A549 (cell line): ENCODE data around the gene TAF3.

ENCODE experiments used
- CEBPB ChIP-seq, 2 experiments: fragments of >200 bp in 1 of 2; sonication (Bioruptor Twin) in 1 of 2; formaldehyde crosslinking in 1 of 2; IDR thresholded peaks; 2 replicates each; pipeline ENCODE4 v1.6.1; 2012 to 2016
- ESRRA ChIP-seq: fragments of 150-350 bp; IDR thresholded peaks from 2 replicates; pipeline ENCODE4 v1.6.1; 2014; ENCODE audit warnings: mild to moderate bottlenecking, low read length, borderline replicate concordance
- HDAC2 ChIP-seq: fragments of 200-600 bp; sonication (generic); IDR thresholded peaks from 2 replicates; pipeline ENCODE4 v1.6.1; 2016
- POLR2A ChIP-seq: IDR thresholded peaks from 2 replicates; pipeline ENCODE4 v1.6.1; 2012; ENCODE audit warnings: mild to moderate bottlenecking, low read length
- RNF2 ChIP-seq: fragments of 200-600 bp; sonication (generic); IDR thresholded peaks from 2 replicates; pipeline ENCODE4 v1.6.1; 2016; ENCODE audit warnings: low read depth, mild to moderate bottlenecking, antibody characterized with exemption, moderate library complexity, borderline replicate concordance
- TF ChIP-seq, protein P1 (sequence below): fragments of >200 bp; sonication (Bioruptor Twin); formaldehyde crosslinking; IDR thresholded peaks from 3 replicates; pipeline ENCODE4 v1.5.1; 2016
- TF ChIP-seq, protein P2 (sequence below): fragments of 250-450 bp; sonication (Bioruptor Pico); IDR thresholded peaks from 2 replicates; pipeline ENCODE4 v1.5.0; 2021; ENCODE audit warnings: mild to moderate bottlenecking, moderate library complexity, borderline replicate concordance
- TF ChIP-seq, protein P3 (sequence below): fragments of 200-600 bp; sonication (generic); IDR thresholded peaks from 2 replicates; pipeline ENCODE4 v1.6.1; 2016; ENCODE audit warnings: antibody characterized with exemption, mild to moderate bottlenecking, moderate library complexity

DNA sequence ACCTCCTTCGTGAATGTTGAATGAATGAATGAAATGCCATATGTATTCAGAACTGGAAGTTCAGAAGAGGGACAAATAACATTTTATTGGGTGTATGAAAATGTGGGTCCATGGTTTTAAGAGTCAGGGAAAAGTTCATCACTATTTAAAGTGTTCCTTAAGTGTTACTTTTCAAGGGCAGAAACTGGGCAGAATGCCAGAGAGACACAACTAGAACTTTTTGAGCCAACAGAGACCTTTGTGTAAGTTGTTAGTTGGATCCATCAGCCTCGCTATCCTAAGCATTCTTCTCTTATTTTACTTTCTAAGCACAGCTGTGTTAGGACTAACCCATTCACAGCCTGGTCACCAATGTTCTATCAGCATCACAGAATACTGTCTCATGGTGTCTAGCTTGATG is 13.6 kb upstream of the TAF3 start:
- TF ChIP-seq, protein P1, sequence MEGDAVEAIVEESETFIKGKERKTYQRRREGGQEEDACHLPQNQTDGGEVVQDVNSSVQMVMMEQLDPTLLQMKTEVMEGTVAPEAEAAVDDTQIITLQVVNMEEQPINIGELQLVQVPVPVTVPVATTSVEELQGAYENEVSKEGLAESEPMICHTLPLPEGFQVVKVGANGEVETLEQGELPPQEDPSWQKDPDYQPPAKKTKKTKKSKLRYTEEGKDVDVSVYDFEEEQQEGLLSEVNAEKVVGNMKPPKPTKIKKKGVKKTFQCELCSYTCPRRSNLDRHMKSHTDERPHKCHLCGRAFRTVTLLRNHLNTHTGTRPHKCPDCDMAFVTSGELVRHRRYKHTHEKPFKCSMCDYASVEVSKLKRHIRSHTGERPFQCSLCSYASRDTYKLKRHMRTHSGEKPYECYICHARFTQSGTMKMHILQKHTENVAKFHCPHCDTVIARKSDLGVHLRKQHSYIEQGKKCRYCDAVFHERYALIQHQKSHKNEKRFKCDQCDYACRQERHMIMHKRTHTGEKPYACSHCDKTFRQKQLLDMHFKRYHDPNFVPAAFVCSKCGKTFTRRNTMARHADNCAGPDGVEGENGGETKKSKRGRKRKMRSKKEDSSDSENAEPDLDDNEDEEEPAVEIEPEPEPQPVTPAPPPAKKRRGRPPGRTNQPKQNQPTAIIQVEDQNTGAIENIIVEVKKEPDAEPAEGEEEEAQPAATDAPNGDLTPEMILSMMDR = no peak
- no peak for TF ChIP-seq POLR2A
- TF ChIP-seq, protein P2, sequence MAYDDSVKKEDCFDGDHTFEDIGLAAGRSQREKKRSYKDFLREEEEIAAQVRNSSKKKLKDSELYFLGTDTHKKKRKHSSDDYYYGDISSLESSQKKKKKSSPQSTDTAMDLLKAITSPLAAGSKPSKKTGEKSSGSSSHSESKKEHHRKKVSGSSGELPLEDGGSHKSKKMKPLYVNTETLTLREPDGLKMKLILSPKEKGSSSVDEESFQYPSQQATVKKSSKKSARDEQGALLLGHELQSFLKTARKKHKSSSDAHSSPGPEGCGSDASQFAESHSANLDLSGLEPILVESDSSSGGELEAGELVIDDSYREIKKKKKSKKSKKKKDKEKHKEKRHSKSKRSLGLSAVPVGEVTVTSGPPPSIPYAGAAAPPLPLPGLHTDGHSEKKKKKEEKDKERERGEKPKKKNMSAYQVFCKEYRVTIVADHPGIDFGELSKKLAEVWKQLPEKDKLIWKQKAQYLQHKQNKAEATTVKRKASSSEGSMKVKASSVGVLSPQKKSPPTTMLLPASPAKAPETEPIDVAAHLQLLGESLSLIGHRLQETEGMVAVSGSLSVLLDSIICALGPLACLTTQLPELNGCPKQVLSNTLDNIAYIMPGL (CRISPR knock-in tag) = no peak
- no peak for TF ChIP-seq ESRRA
- TF ChIP-seq RNF2 = no peak
- TF ChIP-seq, protein P3, sequence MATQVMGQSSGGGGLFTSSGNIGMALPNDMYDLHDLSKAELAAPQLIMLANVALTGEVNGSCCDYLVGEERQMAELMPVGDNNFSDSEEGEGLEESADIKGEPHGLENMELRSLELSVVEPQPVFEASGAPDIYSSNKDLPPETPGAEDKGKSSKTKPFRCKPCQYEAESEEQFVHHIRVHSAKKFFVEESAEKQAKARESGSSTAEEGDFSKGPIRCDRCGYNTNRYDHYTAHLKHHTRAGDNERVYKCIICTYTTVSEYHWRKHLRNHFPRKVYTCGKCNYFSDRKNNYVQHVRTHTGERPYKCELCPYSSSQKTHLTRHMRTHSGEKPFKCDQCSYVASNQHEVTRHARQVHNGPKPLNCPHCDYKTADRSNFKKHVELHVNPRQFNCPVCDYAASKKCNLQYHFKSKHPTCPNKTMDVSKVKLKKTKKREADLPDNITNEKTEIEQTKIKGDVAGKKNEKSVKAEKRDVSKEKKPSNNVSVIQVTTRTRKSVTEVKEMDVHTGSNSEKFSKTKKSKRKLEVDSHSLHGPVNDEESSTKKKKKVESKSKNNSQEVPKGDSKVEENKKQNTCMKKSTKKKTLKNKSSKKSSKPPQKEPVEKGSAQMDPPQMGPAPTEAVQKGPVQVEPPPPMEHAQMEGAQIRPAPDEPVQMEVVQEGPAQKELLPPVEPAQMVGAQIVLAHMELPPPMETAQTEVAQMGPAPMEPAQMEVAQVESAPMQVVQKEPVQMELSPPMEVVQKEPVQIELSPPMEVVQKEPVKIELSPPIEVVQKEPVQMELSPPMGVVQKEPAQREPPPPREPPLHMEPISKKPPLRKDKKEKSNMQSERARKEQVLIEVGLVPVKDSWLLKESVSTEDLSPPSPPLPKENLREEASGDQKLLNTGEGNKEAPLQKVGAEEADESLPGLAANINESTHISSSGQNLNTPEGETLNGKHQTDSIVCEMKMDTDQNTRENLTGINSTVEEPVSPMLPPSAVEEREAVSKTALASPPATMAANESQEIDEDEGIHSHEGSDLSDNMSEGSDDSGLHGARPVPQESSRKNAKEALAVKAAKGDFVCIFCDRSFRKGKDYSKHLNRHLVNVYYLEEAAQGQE = no peak
- no peak for TF ChIP-seq HDAC2
- no peak for TF ChIP-seq CEBPB (IDR thresholded peaks at IDR 0.05)
